OCI-LY7 (cell line): ENCODE data around the gene VMAC. TPM values are rescaled to one million over a fixed set of nuclear protein-coding genes. Genes with fewer than 3 reads are reported as not detected.

Experiments used
- BruUV-seq: library from RNA; stranded (reverse); fragments of 400-500 nt; replicated peaks from 2 replicates; lab custom pipeline; 2021; lab: Mats Ljungman, UMichigan
- CTCF ChIA-PET: fragments of 300-600 bp; sonication (Branson Sonifier 250); formaldehyde crosslinking; loops from one replicate; lab custom pipeline; 2022; ENCODE audit warnings: antibody characterized with exemption; ENCODE audit not compliant: unreplicated experiment; lab: Charles Lee
- POLR2A ChIA-PET: fragments of 300-600 bp; sonication (Branson Sonifier 250); formaldehyde crosslinking; loops from one replicate; lab custom pipeline; 2022; ENCODE audit warnings: antibody characterized with exemption; lab: Charles Lee
- DNase-seq: peaks from one replicate; pipeline ENCODE4 v3.0.0-alpha.2; 2015; ENCODE audit warnings: low spot score
- H2AFZ ChIP-seq: fragments of 200-600 bp; sonication (generic), shearing (Covaris generic); 2 replicates; pipeline ENCODE4 v1.6.1; 2014; ENCODE audit warnings: mild to moderate bottlenecking, antibody characterized with exemption, low read length, moderate library complexity
- H3K27ac ChIP-seq: fragments of 200-600 bp; sonication (generic); 2 replicates; pipeline ENCODE4 v1.5.1; 2014; ENCODE audit warnings: mixed run types, low read depth, mild to moderate bottlenecking, moderate library complexity, low read length, inconsistent platforms; ENCODE audit not compliant: poor library complexity, severe bottlenecking
- H3K36me3 ChIP-seq: fragments of 200-600 bp; sonication (generic); 2 replicates; pipeline ENCODE4 v1.6.1; 2014; ENCODE audit warnings: mild to moderate bottlenecking, antibody characterized with exemption, low read length, moderate library complexity, mixed read lengths; ENCODE audit not compliant: insufficient read depth
- H3K4me1 ChIP-seq: fragments of 200-600 bp; sonication (generic); 2 replicates; pipeline ENCODE4 v1.5.1; 2014; ENCODE audit warnings: mild to moderate bottlenecking, low read length; ENCODE audit not compliant: insufficient read depth, poor library complexity, severe bottlenecking
- H3K4me2 ChIP-seq: fragments of 200-600 bp; sonication (generic); 2 replicates; pipeline ENCODE4 v1.6.1; 2014; ENCODE audit warnings: mild to moderate bottlenecking, low read length
- H3K4me3 ChIP-seq: fragments of 200-600 bp; sonication (generic); 2 replicates; pipeline ENCODE4 v1.5.1; 2014; ENCODE audit warnings: mild to moderate bottlenecking, low read depth, low read length; ENCODE audit not compliant: poor library complexity, severe bottlenecking
- H3K79me2 ChIP-seq: fragments of 200-600 bp; sonication (generic); 2 replicates; pipeline ENCODE4 v1.6.1; 2016; ENCODE audit warnings: low read depth, mild to moderate bottlenecking, low read length, moderate library complexity, mixed read lengths; ENCODE audit not compliant: insufficient read depth
- H3K9me2 ChIP-seq: fragments of 200-600 bp; sonication (generic); 2 replicates; pipeline ENCODE4 v1.6.1; 2016; ENCODE audit warnings: mild to moderate bottlenecking, low read length, mixed read lengths; ENCODE audit not compliant: insufficient read depth
- H3K9me3 ChIP-seq: fragments of 200-600 bp; sonication (generic); 2 replicates; pipeline ENCODE4 v1.6.1; 2014; ENCODE audit warnings: mild to moderate bottlenecking, mixed run types, low read length, mixed read lengths
- H4K20me1 ChIP-seq: fragments of 200-600 bp; sonication (generic); 2 replicates; pipeline ENCODE4 v1.6.1; 2014; ENCODE audit warnings: mild to moderate bottlenecking, antibody characterized with exemption, low read length, moderate library complexity, mixed read lengths; ENCODE audit not compliant: insufficient read depth
- EZH2phosphoT487 ChIP-seq: fragments of 200-600 bp; sonication (generic); IDR thresholded peaks from 2 replicates; pipeline ENCODE4 v1.6.1; 2018; ENCODE audit warnings: low read depth, borderline replicate concordance, mild to moderate bottlenecking, mixed run types, antibody characterized with exemption, low read length, moderate library complexity, mixed read lengths
- intact Hi-C: fragments of 100-400 bp; cut with micrococcal nuclease; formaldehyde crosslinking; loops from one replicate; pipeline ENCODE4 v1.10.0; 2022; ENCODE audit not compliant: unreplicated experiment
- total RNA-seq, 2 experiments: library from RNA; depleted of rRNA in 1 of 2; stranded (reverse); fragments of >200 nt in 1 of 2; shearing (Covaris generic) in 1 of 2; gene quantifications; 2 replicates each; pipeline ENCODE4 v1.2.3, GENCODE V29; 2014 to 2022
- TF ChIP-seq, protein P1 (sequence below): fragments of 200-600 bp; sonication (generic); conservative IDR thresholded peaks from 2 replicates; pipeline ENCODE4 v1.5.1; 2014; ENCODE audit warnings: mild to moderate bottlenecking, antibody characterized with exemption, low read length, moderate library complexity, mixed read lengths

Gene VMAC
- total RNA-seq, 2 experiments from 2014 or later, result 6.0 to 6.8 TPM

DNA sequence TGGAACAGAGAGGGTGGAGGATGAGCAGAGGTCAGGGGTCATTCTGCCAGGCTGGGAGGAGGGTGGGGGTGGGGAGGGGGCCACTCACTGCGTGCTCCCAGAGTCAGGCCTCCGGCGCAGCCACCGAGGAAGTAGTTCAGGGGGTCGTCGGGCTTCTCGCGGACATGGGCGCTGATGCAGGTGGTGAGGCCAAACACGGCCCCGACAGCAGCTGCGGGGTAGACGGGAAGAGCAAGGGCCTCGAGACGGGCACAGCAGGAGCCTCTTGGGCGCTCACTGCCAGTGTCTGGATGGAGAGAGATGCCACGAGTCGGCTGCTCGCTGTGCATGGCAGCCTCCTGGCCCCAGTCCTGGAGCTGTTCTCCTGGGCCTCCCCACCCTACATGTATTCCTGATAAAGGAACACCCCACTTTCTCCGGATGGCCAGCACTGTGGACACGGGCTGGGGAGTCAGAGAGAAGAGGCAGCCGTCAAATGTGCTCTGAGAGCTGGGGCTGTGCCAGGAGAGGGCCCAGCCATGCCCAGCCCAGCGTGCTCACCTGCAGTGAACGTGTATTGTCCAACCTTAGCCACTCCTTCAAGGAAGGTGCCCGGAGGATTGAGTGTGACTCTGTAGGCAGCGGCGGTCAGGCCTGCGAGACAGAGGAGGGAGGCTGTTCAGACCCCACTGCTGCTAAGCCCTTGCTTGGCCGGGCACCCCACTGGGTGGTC, 8.2 kb upstream of the VMAC start:
- Histone ChIP-seq H2AFZ (no peak overlapping the region), H3K9me3 (no peaks in the 10 kb centered on the region), H3K36me3 (peaks cover 45% of the 10 kb centered on the region), H3K9me2 (no peaks in the 10 kb centered on the region), H3K4me2 (no peak overlapping the region), H3K27ac (no peak overlapping the region), H3K4me1 (peaks cover 5% of the 10 kb centered on the region), H3K79me2 (peaks cover 28% of the 10 kb centered on the region), H4K20me1 (no peaks in the 10 kb centered on the region), H3K4me3 (no peak overlapping the region)
- no peak for TF ChIP-seq EZH2phosphoT487
- TF ChIP-seq, protein P1, sequence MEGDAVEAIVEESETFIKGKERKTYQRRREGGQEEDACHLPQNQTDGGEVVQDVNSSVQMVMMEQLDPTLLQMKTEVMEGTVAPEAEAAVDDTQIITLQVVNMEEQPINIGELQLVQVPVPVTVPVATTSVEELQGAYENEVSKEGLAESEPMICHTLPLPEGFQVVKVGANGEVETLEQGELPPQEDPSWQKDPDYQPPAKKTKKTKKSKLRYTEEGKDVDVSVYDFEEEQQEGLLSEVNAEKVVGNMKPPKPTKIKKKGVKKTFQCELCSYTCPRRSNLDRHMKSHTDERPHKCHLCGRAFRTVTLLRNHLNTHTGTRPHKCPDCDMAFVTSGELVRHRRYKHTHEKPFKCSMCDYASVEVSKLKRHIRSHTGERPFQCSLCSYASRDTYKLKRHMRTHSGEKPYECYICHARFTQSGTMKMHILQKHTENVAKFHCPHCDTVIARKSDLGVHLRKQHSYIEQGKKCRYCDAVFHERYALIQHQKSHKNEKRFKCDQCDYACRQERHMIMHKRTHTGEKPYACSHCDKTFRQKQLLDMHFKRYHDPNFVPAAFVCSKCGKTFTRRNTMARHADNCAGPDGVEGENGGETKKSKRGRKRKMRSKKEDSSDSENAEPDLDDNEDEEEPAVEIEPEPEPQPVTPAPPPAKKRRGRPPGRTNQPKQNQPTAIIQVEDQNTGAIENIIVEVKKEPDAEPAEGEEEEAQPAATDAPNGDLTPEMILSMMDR, result no peak
- intact Hi-C loops, result no loop called here
- DNase-seq, result no peak
- ChIA-PET CTCF (interaction anchor here (0.5 kb wide), 1 partner anchor 494 kb away, joined by 6 read pairs; no protein-coding TSS in a partner anchor), POLR2A (no interaction called here)
- no TSS peak for BruUV-seq

DNA sequence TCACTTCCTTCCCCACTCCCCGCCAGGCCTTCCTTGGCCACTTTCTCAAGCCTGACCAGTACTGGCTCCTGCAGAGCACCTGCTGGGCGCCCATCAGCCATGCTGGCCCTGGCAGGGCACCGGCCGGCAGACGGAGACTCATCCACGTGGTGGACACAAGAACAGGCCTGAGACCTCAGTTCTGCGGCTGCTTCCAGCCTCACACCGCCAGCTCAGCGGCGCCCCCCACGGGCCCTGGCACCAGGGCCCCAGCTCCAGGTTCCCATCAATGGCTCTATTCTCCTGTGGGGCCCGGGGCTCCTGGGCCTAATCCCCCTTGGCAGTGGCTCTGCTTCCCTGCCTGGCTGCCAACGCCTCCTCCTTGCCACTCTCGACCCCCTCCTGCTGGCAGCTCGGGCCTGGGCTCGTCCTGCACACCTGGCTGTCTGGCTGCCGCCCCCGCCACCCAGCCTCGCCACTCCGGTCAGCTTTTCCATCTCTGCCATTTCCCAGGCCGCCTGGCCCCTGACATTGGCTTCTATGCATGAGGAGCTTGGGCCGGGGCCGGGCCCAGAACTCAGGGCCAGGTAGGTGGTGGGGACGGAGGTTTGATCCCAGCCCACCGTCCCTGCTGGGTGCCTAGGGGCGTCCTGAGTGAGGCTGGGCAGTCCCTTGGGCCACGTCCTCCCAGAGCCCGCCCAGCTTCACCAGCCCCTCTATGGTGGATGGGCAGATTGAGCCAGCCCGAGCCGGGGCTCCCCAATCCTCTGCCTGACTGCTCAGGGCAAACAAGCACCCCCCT, 7.3 kb upstream of the VMAC start:
- peaks cover 8% of the 10 kb centered on the region for H3K4me1 ChIP-seq
- POLR2A ChIA-PET, result no interaction called here
- no peaks in the 10 kb centered on the region for H4K20me1 ChIP-seq

More for the DNA sequence above, 7.3 kb upstream of the VMAC start:
- no peak overlapping the region for H3K4me2 ChIP-seq
- BruUV-seq, result no TSS peak
- TF ChIP-seq, protein P1, result peak; percentile 61
- no peak for TF ChIP-seq EZH2phosphoT487
- peaks cover 34% of the 10 kb centered on the region for H3K79me2 ChIP-seq
- CTCF ChIA-PET, result no interaction called here
- no peak overlapping the region for H3K4me3 ChIP-seq
- no peaks in the 10 kb centered on the region for H3K9me3 ChIP-seq
- no peak for DNase-seq
- intact Hi-C loops, result no loop called here
- no peak overlapping the region for H3K27ac ChIP-seq
- no peak overlapping the region for H2AFZ ChIP-seq
- H3K36me3 ChIP-seq, result peaks cover 48% of the 10 kb centered on the region
- H3K9me2 ChIP-seq, result no peaks in the 10 kb centered on the region
